GM23338 (cell line): ENCODE measurements around the gene ZNF235.

Source experiments
- EZH2phosphoT487 ChIP-seq: fragments of 200-600 bp; sonication (generic); IDR thresholded peaks from one replicate; pipeline ENCODE4 v1.8.1; 2018; ENCODE audit warnings: antibody characterized with exemption; ENCODE audit not compliant: unreplicated experiment
- REST ChIP-seq: IDR thresholded peaks from one replicate; pipeline ENCODE4 v1.6.1; 2018; ENCODE audit warnings: antibody characterized with exemption; ENCODE audit not compliant: unreplicated experiment

- TF ChIP-seq REST (no peak), EZH2phosphoT487 (no peak)
Measured at GRCh38 chr19:44282846-44283245, 22.0 kb downstream of the ZNF235 start.
